Measurements from ENCODE around the gene BCAS1. TPM values are rescaled to one million over a fixed set of nuclear protein-coding genes. Genes with fewer than 3 reads are reported as not detected.
"Not testable (repeated sequence)": the region's sequence is repeated elsewhere in the genome, so short reads cannot be mapped to it uniquely, and the experiment has no call there.

The BCAS1 gene
- total RNA-seq, 1 donor from 2014 or later: 2.8 TPM

DNA sequence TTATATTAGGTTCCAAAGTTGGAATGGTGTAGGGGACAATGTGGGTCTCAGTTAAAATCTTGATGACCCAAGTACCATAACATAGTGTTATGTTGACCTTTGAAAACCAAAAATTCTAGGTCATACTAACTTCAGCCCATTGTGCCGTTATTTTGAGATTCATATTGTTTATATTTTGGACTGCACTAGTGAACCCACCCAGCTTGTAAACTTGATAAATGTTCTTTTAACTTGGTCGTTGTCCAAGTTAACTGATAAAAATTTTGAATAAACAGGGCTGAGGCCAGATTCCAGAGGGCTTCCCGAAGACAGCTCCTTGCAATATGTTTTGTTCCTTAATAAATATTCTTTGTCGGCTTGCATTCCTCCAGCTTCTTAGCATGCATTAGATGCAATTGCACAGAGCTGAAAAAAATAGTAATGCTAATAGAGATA is 90.3 kb downstream of the BCAS1 start:
- ATAC-seq (no peak), DNase-seq (no peak)
- TF ChIP-seq, protein P1, sequence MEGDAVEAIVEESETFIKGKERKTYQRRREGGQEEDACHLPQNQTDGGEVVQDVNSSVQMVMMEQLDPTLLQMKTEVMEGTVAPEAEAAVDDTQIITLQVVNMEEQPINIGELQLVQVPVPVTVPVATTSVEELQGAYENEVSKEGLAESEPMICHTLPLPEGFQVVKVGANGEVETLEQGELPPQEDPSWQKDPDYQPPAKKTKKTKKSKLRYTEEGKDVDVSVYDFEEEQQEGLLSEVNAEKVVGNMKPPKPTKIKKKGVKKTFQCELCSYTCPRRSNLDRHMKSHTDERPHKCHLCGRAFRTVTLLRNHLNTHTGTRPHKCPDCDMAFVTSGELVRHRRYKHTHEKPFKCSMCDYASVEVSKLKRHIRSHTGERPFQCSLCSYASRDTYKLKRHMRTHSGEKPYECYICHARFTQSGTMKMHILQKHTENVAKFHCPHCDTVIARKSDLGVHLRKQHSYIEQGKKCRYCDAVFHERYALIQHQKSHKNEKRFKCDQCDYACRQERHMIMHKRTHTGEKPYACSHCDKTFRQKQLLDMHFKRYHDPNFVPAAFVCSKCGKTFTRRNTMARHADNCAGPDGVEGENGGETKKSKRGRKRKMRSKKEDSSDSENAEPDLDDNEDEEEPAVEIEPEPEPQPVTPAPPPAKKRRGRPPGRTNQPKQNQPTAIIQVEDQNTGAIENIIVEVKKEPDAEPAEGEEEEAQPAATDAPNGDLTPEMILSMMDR (IDR thresholded peaks at IDR 0.05): no peak
- H3K4me3 ChIP-seq: no peak overlapping the region
- H3K4me1 ChIP-seq: no peaks in the 10 kb centered on the region
- H3K27me3 ChIP-seq (ENCODE audit: low read depth): no peaks in the 10 kb centered on the region
- intact Hi-C loops (cut with DNase I): no loop called here
- H3K9me3 ChIP-seq: no peaks in the 10 kb centered on the region
- no peaks in the 10 kb centered on the region for H3K36me3 ChIP-seq
- H3K27ac ChIP-seq: no peak overlapping the region

DNA sequence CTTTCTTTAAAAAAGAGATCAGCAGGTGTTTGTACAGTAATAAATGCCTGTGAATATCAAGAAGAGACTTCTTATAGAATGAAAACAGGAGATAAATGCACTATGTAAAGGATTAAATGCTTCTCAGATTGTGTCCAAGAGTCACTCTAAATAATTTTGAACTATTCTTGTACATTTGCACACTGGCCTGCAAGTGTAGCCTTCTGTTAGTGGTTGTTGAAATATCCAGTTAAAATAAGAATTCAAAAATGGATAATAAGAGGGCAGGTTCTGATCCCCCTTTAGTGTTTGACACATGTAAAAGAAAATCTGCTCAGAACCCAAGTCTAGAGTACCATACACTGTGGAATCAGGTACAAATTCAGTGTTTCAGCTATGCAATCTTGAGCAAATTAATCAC is 91.9 kb downstream of the BCAS1 start:
- Histone ChIP-seq H3K9me3 (no peaks in the 10 kb centered on the region), H3K4me1 (no peaks in the 10 kb centered on the region), H3K36me3 (no peaks in the 10 kb centered on the region), H3K27me3 (ENCODE audit: low read depth) (no peaks in the 10 kb centered on the region), H3K4me3 (no peak overlapping the region), H3K27ac (no peak overlapping the region)
- TF ChIP-seq, protein P1 (IDR thresholded peaks at IDR 0.05): no peak
- intact Hi-C loops (cut with DNase I): no loop called here
- DNase-seq: no peak
- no peak for ATAC-seq

DNA sequence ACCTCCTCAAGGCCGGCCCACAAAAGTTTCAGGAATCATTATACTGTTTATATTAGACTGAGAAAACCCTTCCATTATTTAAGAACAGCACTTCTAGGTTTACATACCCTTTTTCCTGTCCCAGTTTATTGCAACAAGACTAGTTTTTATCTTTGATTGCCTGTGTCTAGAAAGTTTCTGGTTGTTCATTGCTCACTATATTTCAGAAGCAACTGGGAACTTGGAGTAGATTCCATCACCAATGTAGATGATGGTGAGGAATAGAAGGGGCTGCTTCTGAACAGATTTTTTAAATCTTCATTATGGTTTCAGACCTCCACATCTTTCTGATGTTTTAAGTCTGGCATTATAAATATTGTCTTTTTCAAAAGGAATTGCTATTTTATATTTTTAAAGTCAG is 93.0 kb downstream of the BCAS1 start:
- ATAC-seq (no peak), DNase-seq (no peak)
- Histone ChIP-seq H3K4me1 (no peaks in the 10 kb centered on the region), H3K27me3 (ENCODE audit: low read depth) (no peaks in the 10 kb centered on the region), H3K9me3 (no peaks in the 10 kb centered on the region), H3K4me3 (no peak overlapping the region), H3K36me3 (no peaks in the 10 kb centered on the region), H3K27ac (no peak overlapping the region)
- intact Hi-C loops (cut with DNase I): no loop called here
- TF ChIP-seq, protein P1 (IDR thresholded peaks at IDR 0.05): no peak

DNA sequence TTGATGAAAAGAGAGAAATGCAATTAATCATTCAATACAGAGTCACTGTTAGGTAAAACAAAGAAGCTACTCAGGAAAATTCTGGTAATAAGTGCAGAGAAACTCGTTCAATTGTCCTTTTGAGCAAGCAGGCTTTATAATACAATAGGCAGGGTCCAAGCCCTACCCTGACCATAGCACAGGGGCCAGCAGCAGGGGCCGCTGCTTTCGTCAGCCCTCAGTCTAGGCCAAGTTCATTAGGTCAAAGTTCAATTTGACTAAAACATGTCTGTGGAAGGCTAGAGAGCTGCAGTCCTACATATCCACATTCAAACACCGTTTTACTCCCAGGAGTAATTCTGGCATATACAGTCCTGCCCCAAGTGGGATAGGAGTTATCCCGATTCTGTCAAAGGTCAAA is 94.6 kb downstream of the BCAS1 start:
- Histone ChIP-seq H3K27ac (no peak overlapping the region), H3K9me3 (no peaks in the 10 kb centered on the region), H3K4me3 (no peak overlapping the region), H3K27me3 (ENCODE audit: low read depth) (no peaks in the 10 kb centered on the region), H3K4me1 (no peaks in the 10 kb centered on the region), H3K36me3 (no peaks in the 10 kb centered on the region)
- TF ChIP-seq, protein P1 (IDR thresholded peaks at IDR 0.05): no peak
- DNase-seq (no peak), ATAC-seq (no peak)
- intact Hi-C loops (cut with DNase I): no loop called here

DNA sequence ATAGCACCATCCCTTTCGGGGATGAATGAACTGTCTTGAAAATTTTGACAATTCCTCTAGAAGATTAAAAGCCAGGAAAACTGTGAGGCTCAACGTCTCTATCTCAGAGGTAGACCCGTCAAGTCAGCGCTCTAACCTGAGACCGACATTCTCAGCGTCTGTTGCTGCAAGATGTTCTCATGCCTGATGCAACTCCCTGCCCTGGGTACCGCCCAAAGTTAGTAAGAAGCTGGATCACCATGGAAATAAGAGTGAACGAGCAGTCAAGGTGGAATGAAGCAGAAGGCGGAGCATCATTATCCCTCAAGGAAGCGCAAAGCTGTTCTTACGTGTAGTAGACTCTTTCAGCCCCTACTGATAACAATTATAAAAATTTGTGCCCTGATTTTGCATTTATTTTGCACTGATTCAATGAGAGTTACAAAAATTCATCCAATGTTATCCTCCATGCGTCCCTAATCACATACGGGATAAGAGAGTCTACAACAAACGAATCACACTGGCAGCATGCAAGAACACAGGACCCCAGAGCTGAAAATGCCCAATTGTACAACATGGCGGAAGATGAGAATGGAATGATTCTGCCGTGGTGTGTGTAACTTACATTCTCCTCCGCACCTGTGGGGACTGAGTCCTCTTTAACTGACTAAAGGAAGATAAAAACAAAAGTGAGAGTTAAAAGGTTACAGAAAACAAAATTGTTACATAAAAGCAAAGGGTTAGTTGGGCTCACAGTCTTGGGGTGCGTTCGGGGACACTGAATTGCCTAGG is 95.4 kb downstream of the BCAS1 start:
- Histone ChIP-seq H3K27ac (no peak overlapping the region), H3K36me3 (no peaks in the 10 kb centered on the region), H3K9me3 (no peaks in the 10 kb centered on the region), H3K4me1 (no peaks in the 10 kb centered on the region), H3K4me3 (no peak overlapping the region), H3K27me3 (ENCODE audit: low read depth) (no peaks in the 10 kb centered on the region)
- no peak for ATAC-seq
- TF ChIP-seq, protein P1 (IDR thresholded peaks at IDR 0.05): no peak
- intact Hi-C loops (cut with DNase I): no loop called here
- no peak for DNase-seq

DNA sequence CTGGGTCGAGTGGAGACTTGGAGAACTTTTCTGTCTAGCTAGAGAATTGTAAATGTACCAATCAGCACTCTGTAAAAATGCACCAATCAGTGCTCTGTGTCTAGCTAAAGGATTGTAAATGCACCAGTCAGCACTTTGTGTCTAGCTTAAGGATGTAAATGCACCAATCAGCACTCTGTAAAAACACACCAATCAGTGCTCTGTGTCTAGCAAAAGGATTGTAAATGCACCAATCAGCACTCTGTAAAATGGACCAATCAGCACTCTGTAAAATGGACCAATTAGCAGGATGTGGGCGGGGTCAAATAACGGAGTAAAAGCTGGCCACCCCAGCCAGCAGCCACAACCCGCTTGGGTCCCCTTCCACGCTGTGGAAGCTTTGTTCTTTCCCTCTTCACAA is 96.5 kb downstream of the BCAS1 start:
- intact Hi-C loops (cut with DNase I); H3K27me3 ChIP-seq (ENCODE audit: low read depth); H3K9me3 ChIP-seq; DNase-seq; H3K36me3 ChIP-seq; H3K4me3 ChIP-seq; H3K27ac ChIP-seq; ATAC-seq; H3K4me1 ChIP-seq: not testable (repeated sequence)
